ENCODE results near the gene BORCS5. TPM values are rescaled to one million over a fixed set of nuclear protein-coding genes. Genes with fewer than 3 reads are reported as not detected.

The BORCS5 gene
- total RNA-seq, 2 donors from 2014 or later: 5.6 to 18.4 TPM

GRCh38 chr12:12506496-12506890, 149.6 kb downstream of the BORCS5 start:
- Histone ChIP-seq H3K36me3 (replicated peaks in 1 of 2; ENCODE audit: insufficient read depth in 1 of 2, low read depth in 2 of 2) (no peaks in the 10 kb centered on the region), H3K27me3 (no peaks in the 10 kb centered on the region), H3K4me3 (no peak overlapping the region), H3K9me3 (no peaks in the 10 kb centered on the region), H3K27ac (peak overlapping the region in 2 of 4 donors; percentile 33 to 43), H3K4me1 (peaks cover 38% of the 10 kb centered on the region)
- 75 to 83% methylated on average over 3 of the region's 3 CpGs for WGBS, 2 donors
- TF ChIP-seq, protein P1, sequence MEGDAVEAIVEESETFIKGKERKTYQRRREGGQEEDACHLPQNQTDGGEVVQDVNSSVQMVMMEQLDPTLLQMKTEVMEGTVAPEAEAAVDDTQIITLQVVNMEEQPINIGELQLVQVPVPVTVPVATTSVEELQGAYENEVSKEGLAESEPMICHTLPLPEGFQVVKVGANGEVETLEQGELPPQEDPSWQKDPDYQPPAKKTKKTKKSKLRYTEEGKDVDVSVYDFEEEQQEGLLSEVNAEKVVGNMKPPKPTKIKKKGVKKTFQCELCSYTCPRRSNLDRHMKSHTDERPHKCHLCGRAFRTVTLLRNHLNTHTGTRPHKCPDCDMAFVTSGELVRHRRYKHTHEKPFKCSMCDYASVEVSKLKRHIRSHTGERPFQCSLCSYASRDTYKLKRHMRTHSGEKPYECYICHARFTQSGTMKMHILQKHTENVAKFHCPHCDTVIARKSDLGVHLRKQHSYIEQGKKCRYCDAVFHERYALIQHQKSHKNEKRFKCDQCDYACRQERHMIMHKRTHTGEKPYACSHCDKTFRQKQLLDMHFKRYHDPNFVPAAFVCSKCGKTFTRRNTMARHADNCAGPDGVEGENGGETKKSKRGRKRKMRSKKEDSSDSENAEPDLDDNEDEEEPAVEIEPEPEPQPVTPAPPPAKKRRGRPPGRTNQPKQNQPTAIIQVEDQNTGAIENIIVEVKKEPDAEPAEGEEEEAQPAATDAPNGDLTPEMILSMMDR (IDR thresholded peaks at IDR 0.05): no peak
- TF ChIP-seq POLR2A (IDR thresholded peaks at IDR 0.05): no peak
- ATAC-seq: no peak
- intact Hi-C loops (cut with DNase I): no loop called here
- DNase-seq: no peak

DNA sequence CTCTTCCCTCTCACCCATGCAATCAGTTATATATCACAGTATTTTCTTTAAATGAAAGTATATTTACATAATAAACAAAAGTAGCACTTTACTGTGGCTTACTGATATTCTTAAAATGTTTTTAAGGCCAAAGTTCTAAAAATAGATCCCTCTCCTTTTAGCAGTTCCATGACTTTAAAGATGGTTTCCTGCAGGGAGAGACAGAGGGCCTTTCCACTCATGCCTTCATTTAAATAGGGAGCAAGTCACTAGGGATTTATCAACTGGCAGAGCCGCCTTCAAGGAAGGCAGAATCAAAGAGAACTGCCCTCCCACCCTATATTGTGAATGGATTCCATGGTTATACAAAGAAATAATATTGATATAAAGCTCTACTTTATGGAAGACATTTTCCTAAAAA, 150.2 kb downstream of the BORCS5 start:
- DNase-seq (no peak), ATAC-seq (no peak)
- Histone ChIP-seq H3K27me3 (no peaks in the 10 kb centered on the region), H3K4me3 (no peak overlapping the region), H3K9me3 (no peaks in the 10 kb centered on the region), H3K4me1 (peaks cover 40% of the 10 kb centered on the region), H3K36me3 (replicated peaks in 1 of 2; ENCODE audit: insufficient read depth in 1 of 2, low read depth in 2 of 2) (no peaks in the 10 kb centered on the region), H3K27ac (no peak overlapping the region)
- no peak for TF ChIP-seq POLR2A (IDR thresholded peaks at IDR 0.05)
- TF ChIP-seq, protein P1 (IDR thresholded peaks at IDR 0.05): no peak
- intact Hi-C loops (cut with DNase I): no loop called here
- WGBS, 2 donors: 83 to 88% methylated on average over 1 of the region's 1 CpG

- Histone ChIP-seq H3K4me1 (peaks cover 38% of the 10 kb centered on the region), H3K9me3 (no peaks in the 10 kb centered on the region), H3K4me3 (no peak overlapping the region), H3K36me3 (replicated peaks in 1 of 2; ENCODE audit: insufficient read depth in 1 of 2, low read depth in 2 of 2) (no peaks in the 10 kb centered on the region), H3K27me3 (no peaks in the 10 kb centered on the region), H3K27ac (no peak overlapping the region)
- TF ChIP-seq POLR2A (IDR thresholded peaks at IDR 0.05): no peak
- TF ChIP-seq, protein P1 (IDR thresholded peaks at IDR 0.05): no peak
- intact Hi-C loops (cut with DNase I): no loop called here
- DNase-seq (no peak), ATAC-seq (no peak)
- WGBS, 2 donors: 81 to 93% methylated on average over 2 of the region's 2 CpGs
These were observed 151.7 kb downstream of the BORCS5 start for GRCh38 chr12:12508612-12509011.

- ATAC-seq: no peak
- Histone ChIP-seq H3K9me3 (no peaks in the 10 kb centered on the region), H3K4me1 (peaks cover 36% of the 10 kb centered on the region), H3K36me3 (replicated peaks in 1 of 2; ENCODE audit: insufficient read depth in 1 of 2, low read depth in 2 of 2) (no peaks in the 10 kb centered on the region), H3K27me3 (no peaks in the 10 kb centered on the region), H3K4me3 (no peak overlapping the region), H3K27ac (no peak overlapping the region)
- DNase-seq: no peak
- WGBS, 2 donors: 87 to 94% methylated on average over 2 of the region's 2 CpGs
- intact Hi-C loops (cut with DNase I): no loop called here
- TF ChIP-seq, protein P1 (IDR thresholded peaks at IDR 0.05): no peak
- TF ChIP-seq POLR2A (IDR thresholded peaks at IDR 0.05): no peak
These were observed 153.3 kb downstream of the BORCS5 start for GRCh38 chr12:12510141-12510540.

GRCh38 chr12:12510551-12510950, 153.7 kb downstream of the BORCS5 start:
- no peak for ATAC-seq
- Histone ChIP-seq H3K4me3 (no peak overlapping the region), H3K27me3 (no peaks in the 10 kb centered on the region), H3K4me1 (peaks cover 32% of the 10 kb centered on the region), H3K27ac (no peak overlapping the region), H3K36me3 (replicated peaks in 1 of 2; ENCODE audit: insufficient read depth in 1 of 2, low read depth in 2 of 2) (no peaks in the 10 kb centered on the region), H3K9me3 (no peaks in the 10 kb centered on the region)
- intact Hi-C loops (cut with DNase I): no loop called here
- 90 to 96% methylated on average over 2 of the region's 2 CpGs for WGBS, 2 donors
- TF ChIP-seq, protein P1 (IDR thresholded peaks at IDR 0.05): no peak
- TF ChIP-seq POLR2A (IDR thresholded peaks at IDR 0.05): no peak
- DNase-seq: no peak

Measured in body of pancreas (tissue), 4 donors.